HG03097 (cell line): ENCODE measurements around the gene CYP26A1.

Experiments
- ATAC-seq: cut with Tn5 transposase; IDR thresholded peaks from one replicate; pipeline ENCODE4 v1.9.1; 2021; ENCODE audit not compliant: unreplicated experiment, low FRiP score

CYP26A1 gene

DNA sequence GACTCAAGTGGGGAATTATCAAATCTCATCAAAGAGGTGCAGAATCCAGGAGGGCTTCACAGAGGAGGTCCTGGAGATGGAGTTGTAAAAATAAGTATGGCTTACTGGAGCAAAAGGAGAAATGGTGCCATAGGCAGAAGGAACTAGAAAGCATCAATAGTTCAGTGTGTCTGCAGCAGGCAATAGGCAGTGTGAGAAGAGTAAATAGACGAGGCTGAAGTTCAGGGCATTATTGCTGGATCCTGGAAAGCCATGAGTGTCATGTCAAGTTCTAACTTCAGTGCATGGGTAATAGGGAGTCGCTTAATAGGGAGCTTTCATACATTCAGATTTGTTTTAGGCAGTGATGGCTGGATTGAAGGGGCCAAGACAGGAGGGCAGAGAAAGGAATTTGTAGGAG lies 39.3 kb downstream of the CYP26A1 start:
- no peak for ATAC-seq

DNA sequence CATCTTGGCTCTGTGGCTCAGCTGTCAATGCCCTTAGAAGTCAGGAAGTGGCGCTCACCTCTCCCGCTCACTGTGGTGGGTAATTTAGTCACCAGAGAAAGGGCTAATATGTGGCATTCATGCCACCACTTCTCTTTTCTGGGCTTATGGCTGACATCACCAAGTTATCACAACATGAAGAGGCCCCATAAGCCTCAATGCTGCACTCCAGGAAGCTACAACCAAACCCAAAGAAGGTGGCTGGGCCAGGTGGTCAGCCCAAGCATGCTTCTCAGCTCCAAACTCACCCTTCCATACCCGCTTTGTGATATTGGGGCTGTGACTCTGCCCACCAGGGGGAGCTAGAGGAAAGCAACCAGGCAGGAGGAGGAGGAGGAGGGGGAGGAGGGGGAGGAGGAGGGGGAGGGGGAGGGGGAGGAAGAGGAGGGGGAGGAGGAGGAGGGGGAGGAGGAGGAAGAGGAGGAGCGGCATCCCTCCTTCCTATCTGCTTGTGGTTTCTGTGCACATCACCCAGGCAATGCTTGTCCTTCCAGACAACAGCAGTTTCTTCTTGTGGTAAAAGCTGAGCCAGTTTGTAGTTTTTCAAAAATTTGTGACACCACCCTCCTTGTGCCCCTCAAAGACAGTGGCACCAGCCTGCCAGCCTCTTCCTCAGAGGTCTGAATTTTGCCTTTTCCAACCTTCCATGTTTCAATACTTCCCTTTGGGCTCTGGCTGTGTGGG lies 42.1 kb downstream of the CYP26A1 start:
- no peak for ATAC-seq

DNA sequence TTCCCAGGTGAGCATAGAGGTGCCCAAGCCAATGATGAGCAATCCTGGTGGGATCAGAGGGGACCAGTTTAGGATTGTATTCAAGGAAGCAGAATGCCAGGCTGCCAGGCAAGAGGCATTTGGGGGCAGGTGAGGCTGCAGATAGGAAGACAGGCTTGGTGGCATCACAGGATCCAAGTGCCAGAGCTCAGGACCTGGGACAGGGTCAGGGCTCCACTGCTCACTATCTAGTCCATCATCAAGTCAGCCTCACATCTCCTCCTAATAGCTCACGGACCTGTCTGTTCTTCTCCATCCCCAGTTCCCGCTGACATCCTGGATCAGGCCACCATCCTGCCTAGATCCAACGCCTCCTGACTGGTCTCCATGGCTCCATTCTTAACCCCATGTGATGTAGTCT lies 47.6 kb downstream of the CYP26A1 start:
- no peak for ATAC-seq

DNA sequence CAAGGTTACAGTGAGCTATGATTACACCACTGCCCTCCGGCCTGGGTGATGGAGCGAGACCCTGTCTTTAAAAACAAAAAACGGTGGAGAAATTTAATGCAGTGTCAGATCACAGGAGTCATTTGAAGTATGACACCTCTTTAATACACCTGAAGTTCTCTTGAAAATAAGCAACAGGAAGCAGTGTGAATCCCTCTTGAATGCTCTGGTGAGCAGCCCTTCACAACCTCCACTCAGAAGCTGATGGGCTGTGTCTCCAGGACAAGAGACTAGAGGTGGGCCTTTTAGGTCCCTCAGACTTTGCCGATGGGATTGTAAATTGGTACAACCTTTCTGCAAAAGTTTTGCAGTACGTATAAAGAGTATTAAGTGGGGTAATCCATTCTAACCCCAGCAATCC lies 50.1 kb downstream of the CYP26A1 start:
- no peak for ATAC-seq

DNA sequence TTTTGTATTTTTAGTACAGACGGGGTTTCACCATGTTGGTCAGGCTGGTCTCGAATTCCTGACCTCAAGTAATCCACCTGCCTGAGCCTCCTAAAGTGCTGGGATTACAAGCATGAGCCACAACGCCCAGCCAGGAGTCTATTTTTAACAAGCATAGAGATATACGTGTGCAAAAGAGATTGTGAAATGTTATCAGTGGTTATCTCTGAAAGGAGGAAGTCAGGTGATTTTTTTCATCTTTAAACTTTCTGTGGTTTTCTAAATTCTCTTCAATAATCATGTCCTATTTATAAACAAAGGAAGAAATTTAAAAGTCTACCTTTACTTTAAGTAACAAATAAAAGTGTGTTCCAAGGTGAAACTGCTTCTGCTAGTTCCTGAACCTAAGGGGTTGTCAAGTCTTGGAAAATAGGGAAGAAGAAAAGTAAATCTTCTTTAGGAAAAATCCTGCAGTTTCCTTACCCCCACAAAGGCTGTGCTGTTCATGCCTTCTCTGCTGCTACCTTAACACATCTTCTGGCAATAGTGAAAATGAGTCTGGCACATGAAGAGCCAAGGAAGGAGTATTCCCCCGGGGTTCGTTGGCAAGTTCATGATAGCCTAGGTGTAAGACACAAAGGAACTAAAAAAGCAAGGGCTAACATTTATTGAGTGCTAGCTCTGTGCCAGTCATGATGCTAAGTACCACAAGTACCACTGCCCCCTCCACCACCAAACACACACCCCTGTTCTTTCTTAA lies 51.1 kb downstream of the CYP26A1 start:
- no peak for ATAC-seq

DNA sequence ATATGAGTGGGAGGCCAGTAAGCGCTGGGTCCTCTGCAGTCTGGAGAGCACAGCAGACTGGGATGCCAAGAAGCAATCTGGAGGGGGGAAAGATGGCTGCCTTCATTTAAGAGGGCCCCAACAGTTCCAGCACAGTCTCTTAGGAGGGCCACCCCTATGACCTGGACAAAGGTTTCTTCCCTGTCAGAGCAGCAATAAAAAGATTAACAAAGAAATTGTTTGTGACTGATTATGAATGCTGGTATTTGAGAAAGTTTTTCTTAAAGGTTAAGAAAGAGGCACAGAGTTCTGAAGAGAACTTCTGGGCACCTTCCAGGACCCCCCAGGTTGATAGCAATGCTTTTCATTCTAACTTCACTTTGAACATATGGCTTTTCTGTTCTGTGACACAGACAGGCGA lies 52.3 kb downstream of the CYP26A1 start:
- no peak for ATAC-seq

DNA sequence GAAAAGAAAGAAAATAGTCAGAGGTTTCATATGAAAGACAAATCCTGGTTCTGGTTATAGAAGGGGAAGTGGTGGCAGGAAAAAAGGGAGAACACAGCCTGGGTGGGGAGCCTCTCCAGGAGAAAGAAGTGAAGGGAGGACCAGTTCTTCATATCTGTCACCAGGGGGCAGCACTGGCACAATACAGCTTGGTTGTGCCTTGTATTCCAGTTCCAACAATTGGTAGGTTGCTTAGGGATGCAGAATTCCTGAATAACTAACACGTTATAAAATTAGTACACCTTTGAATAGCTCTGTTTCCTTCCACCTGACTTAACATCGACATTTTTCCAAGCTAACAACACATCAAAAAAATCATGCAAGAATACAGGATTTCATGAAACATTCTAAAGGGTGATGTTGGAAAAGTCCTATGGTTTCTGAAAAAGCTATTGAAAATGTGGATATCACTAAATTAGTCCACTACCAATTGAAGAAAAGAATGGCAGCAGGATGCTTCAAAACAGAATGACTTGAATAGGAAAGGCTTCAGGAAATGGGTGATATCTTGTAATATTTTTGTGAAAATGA lies 52.9 kb downstream of the CYP26A1 start:
- no peak for ATAC-seq
